C4-2B (cell line): ENCODE measurements around the gene KRTAP4-7.
"Not testable (repeated sequence)": the region's sequence is repeated elsewhere in the genome, so short reads cannot be mapped to it uniquely, and the experiment has no call there.

Source experiments
- H3K27ac ChIP-seq: fragments of 450-650 bp; 2 replicates; pipeline ENCODE4 v1.5.1; 2017
- CTCF ChIP-seq: fragments of 450-650 bp; conservative IDR thresholded peaks from 2 replicates; pipeline ENCODE4 v1.5.1; 2017; ENCODE audit warnings: mild to moderate bottlenecking
- ZFX ChIP-seq: fragments of 450-650 bp; IDR thresholded peaks from 2 replicates; pipeline ENCODE4 v1.6.1; 2017

The KRTAP4-7 gene

GRCh38 chr17:41054025-41054424, 29.9 kb upstream of the KRTAP4-7 start:
- H3K27ac ChIP-seq: no peak overlapping the region
- TF ChIP-seq ZFX: no peak
- no peak for TF ChIP-seq CTCF

GRCh38 chr17:41054556-41054955, 29.4 kb upstream of the KRTAP4-7 start:
- H3K27ac ChIP-seq: not testable (repeated sequence)

- H3K27ac ChIP-seq: not testable (repeated sequence)
Measured at GRCh38 chr17:41055130-41055529, 28.8 kb upstream of the KRTAP4-7 start, which contains the start of gene KRTAP2-2. TSS of gene KRTAP2-2 (minus strand) at chr17:41055230. CDS start at chr17:41055211, 19 bp downstream.

- no peak overlapping the region for H3K27ac ChIP-seq
- no peak for TF ChIP-seq ZFX
- TF ChIP-seq CTCF: no peak
Measured at GRCh38 chr17:41057547-41057946, 26.4 kb upstream of the KRTAP4-7 start.

GRCh38 chr17:41058741-41059140, 25.2 kb upstream of the KRTAP4-7 start:
- TF ChIP-seq ZFX (no peak), CTCF (no peak)
- H3K27ac ChIP-seq: no peak overlapping the region

DNA sequence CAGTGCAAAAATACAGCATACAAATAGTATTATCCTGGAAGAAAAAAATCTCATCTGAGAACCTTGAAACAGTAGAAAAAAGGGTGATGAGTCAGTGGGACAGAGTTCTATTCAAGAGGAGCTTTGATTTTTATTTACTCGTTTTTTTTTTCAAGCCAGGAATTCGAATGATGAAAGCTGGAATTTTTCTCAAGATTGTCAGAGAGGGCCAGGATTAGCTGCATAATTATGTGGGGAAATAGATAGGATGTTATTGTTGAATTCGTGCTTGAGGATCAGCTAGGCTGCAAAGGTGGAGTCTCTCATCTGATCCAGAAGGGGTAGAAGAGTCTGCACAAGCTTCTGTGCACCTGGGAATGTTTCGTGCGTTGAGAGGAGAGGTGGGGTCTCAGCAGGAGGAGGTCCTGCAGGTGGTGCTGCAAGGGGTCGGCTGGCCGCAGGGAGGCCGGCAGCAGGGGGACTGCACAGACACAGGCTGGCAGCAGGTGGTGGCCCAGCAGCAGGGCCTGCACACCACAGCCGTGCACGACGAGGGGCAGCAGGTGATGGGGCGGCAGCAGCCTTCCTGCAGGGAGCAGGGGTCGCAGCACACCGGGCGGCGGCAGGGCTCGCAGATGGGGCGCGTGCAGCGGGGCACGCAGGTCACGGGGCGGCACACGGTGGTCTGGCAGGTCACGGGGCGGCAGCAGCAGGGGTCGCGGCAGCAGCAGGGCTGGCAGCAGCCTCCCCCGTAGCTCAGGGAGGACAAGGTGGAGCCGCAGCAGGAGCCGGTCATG, 24.5 kb upstream of the KRTAP4-7 start:
- not testable (repeated sequence) for H3K27ac ChIP-seq

DNA sequence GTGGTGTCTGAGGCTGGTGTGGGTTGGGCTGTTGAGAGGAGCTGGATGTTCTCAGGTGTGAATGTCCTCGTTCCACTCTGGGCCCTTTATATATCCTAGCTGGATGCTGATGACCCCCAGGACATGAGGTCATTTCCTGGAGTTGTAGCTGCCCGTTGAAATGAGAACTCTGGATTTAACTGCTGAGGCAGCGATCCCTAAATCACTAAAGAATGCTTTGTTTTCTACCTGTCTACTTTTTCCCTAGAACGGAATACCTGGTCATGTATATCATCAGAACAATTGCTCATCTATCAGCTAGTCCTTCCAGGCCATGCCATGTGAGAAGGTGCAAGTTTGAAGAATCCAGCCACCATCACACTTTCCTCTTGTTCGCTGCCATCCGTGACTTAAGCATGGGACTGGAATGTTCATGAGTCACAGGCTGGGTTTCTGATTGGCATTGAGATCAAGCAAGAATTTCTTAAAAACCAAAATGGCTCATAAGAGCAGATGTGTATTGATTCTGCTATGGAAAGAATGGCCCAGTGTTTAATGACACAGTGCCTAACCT, 23.8 kb upstream of the KRTAP4-7 start, which contains the start of gene KRTAP2-3:
Gene KRTAP2-3 (minus strand): TSS at position 63 of the 553 bp plus-strand sequence. CDS start 64 bp downstream, outside the sequence.
- TF ChIP-seq CTCF (no peak), ZFX (no peak)
- no peak within 1 kb of the TSS for H3K27ac ChIP-seq

GRCh38 chr17:41061964-41062363, 22.0 kb upstream of the KRTAP4-7 start:
- H3K27ac ChIP-seq: no peak overlapping the region
- TF ChIP-seq ZFX (no peak), CTCF (no peak)

- no peak overlapping the region for H3K27ac ChIP-seq
- TF ChIP-seq CTCF (no peak), ZFX (no peak)
Measured at GRCh38 chr17:41063449-41063848, 20.5 kb upstream of the KRTAP4-7 start.
